ENCODE results near the gene SLC25A18. TPM values are rescaled to one million over a fixed set of nuclear protein-coding genes. Genes with fewer than 3 reads are reported as not detected.

Gene SLC25A18
- total RNA-seq, 4 donors from 2014 or later, result 0.26 to 3.1 (median 0.80) TPM

DNA sequence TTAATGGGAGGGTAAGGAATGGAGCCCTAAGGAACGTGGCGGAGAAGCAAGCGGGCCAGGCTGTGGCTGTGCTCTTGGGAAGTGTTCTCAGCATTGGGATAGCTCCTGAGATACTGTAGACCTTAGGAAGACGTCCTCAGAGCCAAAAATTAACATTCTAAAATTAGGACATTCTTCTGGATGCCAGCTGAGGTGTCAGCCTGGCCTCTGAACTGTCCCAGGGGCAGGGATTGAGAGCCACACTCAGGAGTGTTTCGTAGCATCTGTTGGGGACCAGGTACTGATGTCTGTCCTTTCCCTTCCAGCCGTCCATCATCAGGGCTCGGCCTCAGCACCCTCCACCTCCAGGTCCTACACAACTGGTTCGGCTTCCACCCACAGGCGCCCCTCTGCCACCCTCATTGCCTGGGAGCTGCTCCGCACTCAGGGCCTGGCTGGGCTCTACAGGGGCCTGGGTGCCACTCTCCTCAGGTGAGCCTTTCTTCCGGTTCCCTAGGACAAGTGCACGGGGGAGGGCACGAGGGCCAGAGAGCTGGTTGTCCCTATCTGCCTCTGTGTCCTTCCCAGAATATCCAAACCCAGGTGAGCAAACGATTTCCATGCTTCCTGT is 23.6 kb downstream of the SLC25A18 start:
- Histone ChIP-seq H3K27me3 (no peaks in the 10 kb centered on the region), H3K4me3 (no peak overlapping the region), H3K9me3 (no peaks in the 10 kb centered on the region), H3K36me3 (peaks cover 22% of the 10 kb centered on the region), H3K4me1 (no peaks in the 10 kb centered on the region), H3K27ac (no peak overlapping the region)
- no peak for DNase-seq (ENCODE audit: low spot score in 2 of 2)
- whole genome bisulfite sequencing, result 85% methylated on average over 14 of the region's 14 CpGs
- TF ChIP-seq, protein P1, sequence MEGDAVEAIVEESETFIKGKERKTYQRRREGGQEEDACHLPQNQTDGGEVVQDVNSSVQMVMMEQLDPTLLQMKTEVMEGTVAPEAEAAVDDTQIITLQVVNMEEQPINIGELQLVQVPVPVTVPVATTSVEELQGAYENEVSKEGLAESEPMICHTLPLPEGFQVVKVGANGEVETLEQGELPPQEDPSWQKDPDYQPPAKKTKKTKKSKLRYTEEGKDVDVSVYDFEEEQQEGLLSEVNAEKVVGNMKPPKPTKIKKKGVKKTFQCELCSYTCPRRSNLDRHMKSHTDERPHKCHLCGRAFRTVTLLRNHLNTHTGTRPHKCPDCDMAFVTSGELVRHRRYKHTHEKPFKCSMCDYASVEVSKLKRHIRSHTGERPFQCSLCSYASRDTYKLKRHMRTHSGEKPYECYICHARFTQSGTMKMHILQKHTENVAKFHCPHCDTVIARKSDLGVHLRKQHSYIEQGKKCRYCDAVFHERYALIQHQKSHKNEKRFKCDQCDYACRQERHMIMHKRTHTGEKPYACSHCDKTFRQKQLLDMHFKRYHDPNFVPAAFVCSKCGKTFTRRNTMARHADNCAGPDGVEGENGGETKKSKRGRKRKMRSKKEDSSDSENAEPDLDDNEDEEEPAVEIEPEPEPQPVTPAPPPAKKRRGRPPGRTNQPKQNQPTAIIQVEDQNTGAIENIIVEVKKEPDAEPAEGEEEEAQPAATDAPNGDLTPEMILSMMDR (IDR thresholded peaks at IDR 0.05), result no peak
- TF ChIP-seq EP300 (IDR thresholded peaks at IDR 0.05) (no peak), POLR2AphosphoS5 (IDR thresholded peaks at IDR 0.05) (no peak), POLR2A (IDR thresholded peaks at IDR 0.05) (no peak)

DNA sequence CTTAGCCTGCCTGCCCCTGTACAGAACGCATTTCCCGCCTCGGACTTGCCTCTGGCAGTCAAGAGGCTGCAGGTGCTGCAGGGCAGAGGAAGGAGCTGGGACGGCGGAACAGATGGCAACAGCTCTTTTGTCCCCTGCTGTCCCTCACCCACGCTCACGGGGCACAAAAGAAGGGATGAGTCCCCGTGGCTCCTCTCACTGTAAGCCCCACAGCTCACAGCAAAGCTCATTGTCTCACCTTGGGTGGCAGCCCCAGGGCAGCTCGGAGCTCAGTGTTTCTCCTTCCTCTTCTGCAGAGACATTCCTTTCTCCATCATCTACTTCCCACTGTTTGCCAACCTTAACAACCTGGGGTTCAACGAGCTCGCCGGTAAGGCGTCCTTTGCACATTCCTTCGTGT is 24.3 kb downstream of the SLC25A18 start:
- H3K27me3 ChIP-seq, result no peaks in the 10 kb centered on the region
- H3K36me3 ChIP-seq, result peaks cover 28% of the 10 kb centered on the region
- H3K4me1 ChIP-seq, result no peaks in the 10 kb centered on the region
- no peaks in the 10 kb centered on the region for H3K9me3 ChIP-seq
- DNase-seq (ENCODE audit: low spot score in 2 of 2), result no peak
- no peak overlapping the region for H3K4me3 ChIP-seq
- TF ChIP-seq, protein P1 (IDR thresholded peaks at IDR 0.05), result no peak
- no peak for TF ChIP-seq EP300 (IDR thresholded peaks at IDR 0.05)
- TF ChIP-seq POLR2AphosphoS5 (IDR thresholded peaks at IDR 0.05), result no peak
- TF ChIP-seq POLR2A (IDR thresholded peaks at IDR 0.05), result no peak
- 84% methylated on average over 14 of the region's 14 CpGs for WGBS
- no peak overlapping the region for H3K27ac ChIP-seq

DNA sequence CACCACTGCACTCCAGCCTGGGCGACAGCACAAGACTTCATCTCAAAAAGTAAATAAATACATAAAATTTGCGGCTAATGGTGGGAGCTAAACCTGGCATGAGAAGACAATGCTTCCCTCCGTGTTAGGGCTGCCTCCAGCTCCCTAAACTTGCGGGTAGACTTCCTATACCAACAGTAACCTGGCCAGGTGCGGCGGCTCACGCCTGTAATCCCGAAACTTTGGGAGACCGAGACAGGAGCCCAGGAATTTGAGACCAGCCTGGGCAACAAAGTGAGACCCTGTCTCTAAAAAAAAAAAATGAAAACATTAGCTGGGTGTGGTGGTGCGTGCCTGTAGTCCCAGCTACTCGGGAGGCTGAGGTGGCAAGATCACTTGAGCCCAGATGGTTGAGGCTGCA is 25.3 kb downstream of the SLC25A18 start:
- WGBS, result 90% methylated on average over 11 of the region's 11 CpGs
- Histone ChIP-seq H3K9me3 (no peaks in the 10 kb centered on the region), H3K36me3 (peaks cover 38% of the 10 kb centered on the region), H3K27me3 (no peaks in the 10 kb centered on the region), H3K27ac (no peak overlapping the region), H3K4me1 (no peaks in the 10 kb centered on the region), H3K4me3 (no peak overlapping the region)
- TF ChIP-seq POLR2A (IDR thresholded peaks at IDR 0.05) (no peak), EP300 (IDR thresholded peaks at IDR 0.05) (no peak), POLR2AphosphoS5 (IDR thresholded peaks at IDR 0.05) (no peak)
- TF ChIP-seq, protein P1 (IDR thresholded peaks at IDR 0.05), result no peak
- no peak for DNase-seq (ENCODE audit: low spot score in 2 of 2)

DNA sequence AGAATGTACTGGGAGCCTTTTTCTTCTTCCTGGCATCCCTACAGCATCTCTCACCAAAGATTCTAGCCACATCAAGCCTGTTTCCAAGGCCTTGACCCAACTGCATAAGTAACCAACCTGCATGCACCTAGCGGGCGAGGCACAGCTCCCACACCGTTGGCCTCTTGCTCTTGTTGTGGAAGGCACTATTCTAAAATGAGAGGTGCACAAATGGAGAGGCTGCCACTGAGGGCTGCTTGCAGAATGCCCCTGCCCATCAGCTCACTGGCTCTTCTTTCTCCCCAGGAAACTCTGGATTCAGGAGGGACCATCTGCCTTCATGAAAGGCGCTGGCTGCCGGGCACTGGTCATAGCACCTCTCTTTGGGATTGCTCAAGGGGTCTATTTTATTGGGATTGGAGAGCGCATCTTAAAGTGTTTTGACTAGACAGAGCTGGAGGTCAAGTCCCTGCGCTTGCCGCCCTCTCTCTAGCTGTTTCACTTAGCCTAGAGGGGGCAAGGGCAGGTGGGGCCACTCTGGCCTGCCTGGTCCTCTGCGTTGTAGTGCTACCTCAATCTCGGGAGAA is 26.6 kb downstream of the SLC25A18 start:
- no peaks in the 10 kb centered on the region for H3K4me1 ChIP-seq
- DNase-seq (ENCODE audit: low spot score in 2 of 2), result no peak
- H3K27ac ChIP-seq, result no peak overlapping the region
- TF ChIP-seq POLR2AphosphoS5 (IDR thresholded peaks at IDR 0.05) (no peak), EP300 (IDR thresholded peaks at IDR 0.05) (no peak), POLR2A (IDR thresholded peaks at IDR 0.05) (no peak)
- TF ChIP-seq, protein P1 (IDR thresholded peaks at IDR 0.05), result no peak
- peaks cover 51% of the 10 kb centered on the region for H3K36me3 ChIP-seq
- H3K4me3 ChIP-seq, result no peak overlapping the region
- H3K9me3 ChIP-seq, result no peaks in the 10 kb centered on the region
- H3K27me3 ChIP-seq, result no peaks in the 10 kb centered on the region
- WGBS, result 91% methylated on average over 10 of the region's 10 CpGs

DNA sequence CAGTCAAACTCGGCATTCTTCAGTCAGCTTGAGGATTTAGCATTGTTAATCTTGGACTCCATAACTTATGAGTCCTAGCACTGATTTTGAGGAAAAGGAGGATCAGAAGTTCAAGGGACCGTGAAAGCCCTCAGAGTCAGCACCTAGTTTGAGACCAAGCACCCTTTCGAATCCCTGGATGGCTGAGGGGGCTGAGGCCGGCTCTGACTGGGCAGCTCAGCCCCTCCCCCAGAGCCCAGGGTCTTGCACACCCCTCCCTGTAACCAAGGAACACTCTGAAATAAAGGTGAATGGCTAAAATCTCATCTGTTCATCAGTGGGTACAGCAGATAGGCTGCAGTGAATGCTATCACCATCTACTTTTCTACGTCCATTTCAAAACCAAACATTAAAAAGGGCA is 27.3 kb downstream of the SLC25A18 start:
- H3K4me3 ChIP-seq, result no peak overlapping the region
- DNase-seq (ENCODE audit: low spot score in 2 of 2), result no peak
- no peaks in the 10 kb centered on the region for H3K9me3 ChIP-seq
- H3K27me3 ChIP-seq, result no peaks in the 10 kb centered on the region
- TF ChIP-seq POLR2A (IDR thresholded peaks at IDR 0.05) (no peak), EP300 (IDR thresholded peaks at IDR 0.05) (no peak), POLR2AphosphoS5 (IDR thresholded peaks at IDR 0.05) (no peak)
- H3K27ac ChIP-seq, result no peak overlapping the region
- peaks cover 58% of the 10 kb centered on the region for H3K36me3 ChIP-seq
- no peaks in the 10 kb centered on the region for H3K4me1 ChIP-seq
- 91% methylated on average over 5 of the region's 5 CpGs for WGBS
